Right lobe of liver (tissue), 6 donors: Measurements from ENCODE around the gene MCC. TPM values are rescaled to one million over a fixed set of nuclear protein-coding genes. Genes with fewer than 3 reads are reported as not detected.

ENCODE experiments used
- ATAC-seq, 4 donors: fragments of 200-7000 bp; cut with Tn5 transposase; one replicate each; pipeline ENCODE4 v1.9.1; 2020; ENCODE audit warnings: mild to moderate bottlenecking in 4 of 4, moderate library complexity in 4 of 4
- DNase-seq, 3 donors: peaks; one replicate each; pipeline ENCODE4 v3.0.0-alpha.2; 2020
- H3K27ac ChIP-seq, 3 donors: fragments of 200-600 bp; one replicate each; pipeline ENCODE4 v1.8.0; 2022
- H3K27me3 ChIP-seq, 2 donors: fragments of 200-600 bp; one replicate each; pipeline ENCODE4 v1.8.0; 2022
- H3K36me3 ChIP-seq, 4 donors: fragments of 200-600 bp; sonication (generic) in 1 of 4; one replicate each; pipeline versions ENCODE4 v1.5.1 to v1.8.0; 2017 to 2022; ENCODE audit warnings: control low read depth in 1 of 4
- H3K4me1 ChIP-seq, 4 donors: fragments of 200-600 bp; sonication (generic) in 1 of 4; one replicate each; pipeline versions ENCODE4 v1.5.1 to v1.8.0; 2017 to 2022; ENCODE audit warnings: control low read depth in 1 of 4
- H3K4me3 ChIP-seq, 3 donors: fragments of 200-600 bp; one replicate each; pipeline ENCODE4 v1.8.0; 2022
- H3K9me3 ChIP-seq, 4 donors: fragments of 200-600 bp; sonication (generic) in 1 of 4; one replicate each; pipeline versions ENCODE4 v1.5.1 to v1.8.0; 2017 to 2022; ENCODE audit warnings: control low read depth in 1 of 4
- CTCF ChIP-seq, 4 donors: fragments of 200-600 bp in 3 of 4; fragments of 450-650 bp in 1 of 4; IDR thresholded peaks; one replicate each; pipeline versions ENCODE4 v1.5.1 to v1.8.0; 2016 to 2022; ENCODE audit warnings: antibody characterized with exemption in 4 of 4, mild to moderate bottlenecking in 2 of 4
- POLR2A ChIP-seq: fragments of 450-650 bp; IDR thresholded peaks from one replicate; pipeline ENCODE4 v1.6.1; 2017; ENCODE audit warnings: antibody characterized with exemption, mild to moderate bottlenecking
- WGBS: methylation state at CpG from one replicate; pipeline ENCODE4 v1.1.6; 2018; ENCODE audit warnings: low coverage, low lambda C conversion rate; ENCODE audit not compliant: insufficient coverage; ENCODE audit errors: missing lambda C conversion rate; 5-methylcytosine and 5-hydroxymethylcytosine counted together
- intact Hi-C, 2 donors: fragments of 100-400 bp; cut with DNase I; formaldehyde crosslinking; loops; one replicate each; pipeline versions ENCODE4 v1.11.2 to v1.14.1; 2022
- total RNA-seq, 6 experiments: library from RNA; depleted of rRNA in 2 of 6; stranded (reverse); fragments of >200 nt in 2 of 6; fragmentation: NEBNext Ultra II Directional in 3 of 6; extraction: Animal tissue kit (Norgen Biotek cat#: 25700) in 3 of 6; gene quantifications; one replicate each; pipeline versions ENCODE4 v1.1.0 to v1.2.4, GENCODE V29; 2016 to 2023
- donor health status: DM: no; HTN: yes; CAD: no.
- donor health status: DM: no; HTN: no; CAD: no.
- donor health status: DM: no; HTN: no; CAD: no.
- donor health status: DM: no; HTN: yes; CAD: no.
- donor health status: DM: no; HTN: yes; CAD: no.

MCC gene
- total RNA-seq, 6 experiments from 2014 or later: 23.1 to 35.2 (median 26.1) TPM

- TF ChIP-seq CTCF (IDR thresholded peaks at IDR 0.05) (no peak), POLR2A (no peak)
- no peaks in the 10 kb centered on the region for H3K4me1 ChIP-seq
- no peak overlapping the region for H3K4me3 ChIP-seq
- 66% methylated on average over 2 of the region's 3 CpGs for WGBS
- H3K9me3 ChIP-seq: no peaks in the 10 kb centered on the region
- intact Hi-C loops: no loop called here
- H3K27me3 ChIP-seq: no peaks in the 10 kb centered on the region
- H3K27ac ChIP-seq: no peak overlapping the region
- peaks cover 0 to 44% (median 7%) of the 10 kb centered on the region in 4 donors for H3K36me3 ChIP-seq
- no peak for DNase-seq
- ATAC-seq: no peak
Measured at GRCh38 chr5:113071401-113071800, 416.9 kb downstream of the MCC start.

GRCh38 chr5:113070901-113071300, 417.4 kb downstream of the MCC start:
- TF ChIP-seq CTCF (IDR thresholded peaks at IDR 0.05): no peak
- no peak for TF ChIP-seq POLR2A
- H3K27ac ChIP-seq: no peak overlapping the region
- no peaks in the 10 kb centered on the region for H3K27me3 ChIP-seq
- intact Hi-C loops: no loop called here
- H3K4me1 ChIP-seq: no peaks in the 10 kb centered on the region
- peaks cover 0 to 47% (median 7%) of the 10 kb centered on the region in 4 donors for H3K36me3 ChIP-seq
- WGBS: 86% methylated on average over 5 of the region's 5 CpGs
- no peaks in the 10 kb centered on the region for H3K9me3 ChIP-seq
- ATAC-seq (no peak), DNase-seq (no peak)
- H3K4me3 ChIP-seq: no peak overlapping the region

GRCh38 chr5:113068559-113068958, 419.7 kb downstream of the MCC start:
- Histone ChIP-seq H3K4me1 (no peaks in the 10 kb centered on the region), H3K36me3 (peaks cover 0 to 69% (median 7%) of the 10 kb centered on the region in 4 donors), H3K9me3 (no peaks in the 10 kb centered on the region), H3K27ac (no peak overlapping the region), H3K27me3 (no peaks in the 10 kb centered on the region), H3K4me3 (no peak overlapping the region)
- DNase-seq (no peak), ATAC-seq (no peak)
- no CpG with 5 or more reads among the region's 2 CpGs for WGBS
- no peak for TF ChIP-seq CTCF (IDR thresholded peaks at IDR 0.05)
- TF ChIP-seq POLR2A: no peak
- intact Hi-C loops: no loop called here

- intact Hi-C loops: no loop called here
- Histone ChIP-seq H3K4me1 (peaks cover 0 to 6% (median 0%) of the 10 kb centered on the region in 4 donors), H3K27ac (no peak overlapping the region), H3K9me3 (no peaks in the 10 kb centered on the region), H3K36me3 (peaks cover 0 to 74% (median 7%) of the 10 kb centered on the region in 4 donors), H3K4me3 (no peak overlapping the region), H3K27me3 (no peaks in the 10 kb centered on the region)
- DNase-seq (no peak), ATAC-seq (no peak)
- 90% methylated on average over 7 of the region's 19 CpGs for WGBS
- TF ChIP-seq POLR2A (no peak), CTCF (IDR thresholded peaks at IDR 0.05) (no peak)
Measured at GRCh38 chr5:113067635-113068344, 420.5 kb downstream of the MCC start.
